A673 (cell line): ENCODE measurements around the gene GAREM1.

Experiments
- EZH2 ChIP-seq: fragments of 200-600 bp; sonication (generic); IDR thresholded peaks from 2 replicates; pipeline ENCODE4 v1.6.1; 2017; ENCODE audit warnings: borderline replicate concordance, low read depth, mild to moderate bottlenecking, mixed read lengths, antibody characterized with exemption, low read length; ENCODE audit not compliant: poor library complexity, severe bottlenecking
- TF ChIP-seq, protein P1 (sequence below): fragments of 300-800, 200-600 bp; sonication (generic); conservative IDR thresholded peaks from 2 replicates; pipeline ENCODE4 v1.5.1; 2017; ENCODE audit warnings: low read depth, mild to moderate bottlenecking, antibody characterized with exemption, low read length, moderate library complexity, mixed read lengths

DNA sequence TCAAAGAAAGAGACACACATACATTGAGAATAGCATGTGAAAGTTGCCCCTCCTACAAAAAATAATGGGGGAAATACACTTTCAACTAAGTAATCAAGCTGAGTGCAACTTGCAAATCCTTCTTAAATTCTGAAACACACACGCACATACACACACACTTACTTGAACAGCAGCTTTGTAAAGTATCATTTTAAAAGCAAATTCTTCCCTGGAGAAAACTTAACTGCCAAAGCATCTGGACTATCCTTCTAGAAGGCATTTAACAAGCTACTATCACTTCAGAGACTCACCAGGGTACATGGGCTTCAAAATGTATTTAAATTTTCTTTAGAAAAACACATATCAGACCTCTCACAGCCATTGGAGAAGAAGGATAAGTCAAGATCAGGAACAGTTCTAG, 15.3 kb downstream of the GAREM1 start:
- TF ChIP-seq, protein P1, sequence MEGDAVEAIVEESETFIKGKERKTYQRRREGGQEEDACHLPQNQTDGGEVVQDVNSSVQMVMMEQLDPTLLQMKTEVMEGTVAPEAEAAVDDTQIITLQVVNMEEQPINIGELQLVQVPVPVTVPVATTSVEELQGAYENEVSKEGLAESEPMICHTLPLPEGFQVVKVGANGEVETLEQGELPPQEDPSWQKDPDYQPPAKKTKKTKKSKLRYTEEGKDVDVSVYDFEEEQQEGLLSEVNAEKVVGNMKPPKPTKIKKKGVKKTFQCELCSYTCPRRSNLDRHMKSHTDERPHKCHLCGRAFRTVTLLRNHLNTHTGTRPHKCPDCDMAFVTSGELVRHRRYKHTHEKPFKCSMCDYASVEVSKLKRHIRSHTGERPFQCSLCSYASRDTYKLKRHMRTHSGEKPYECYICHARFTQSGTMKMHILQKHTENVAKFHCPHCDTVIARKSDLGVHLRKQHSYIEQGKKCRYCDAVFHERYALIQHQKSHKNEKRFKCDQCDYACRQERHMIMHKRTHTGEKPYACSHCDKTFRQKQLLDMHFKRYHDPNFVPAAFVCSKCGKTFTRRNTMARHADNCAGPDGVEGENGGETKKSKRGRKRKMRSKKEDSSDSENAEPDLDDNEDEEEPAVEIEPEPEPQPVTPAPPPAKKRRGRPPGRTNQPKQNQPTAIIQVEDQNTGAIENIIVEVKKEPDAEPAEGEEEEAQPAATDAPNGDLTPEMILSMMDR, result no peak
- TF ChIP-seq EZH2, result no peak
